Fibroblast of lung (primary cell): ENCODE data around the gene ARID3A.

Source experiments
- CTCF ChIP-seq, 2 donors: IDR thresholded peaks in 1 of 2; conservative IDR thresholded peaks in 1 of 2; 1 replicate in 1 of 2; 2 replicates in 1 of 2; pipeline ENCODE4 v1.5.1; 2011 to 2012; ENCODE audit warnings: low read length in 2 of 2, control low read depth in 1 of 2, inconsistent platforms in 1 of 2, low read depth in 1 of 2, mild to moderate bottlenecking in 1 of 2
- EZH2 ChIP-seq: IDR thresholded peaks from 2 replicates; pipeline ENCODE4 v1.5.1; 2012; ENCODE audit warnings: low read length, control low read depth, mild to moderate bottlenecking; ENCODE audit errors: missing control alignments

GRCh38 chr19:966485-967088 lies 40.8 kb downstream of the ARID3A start:
- TF ChIP-seq CTCF (conservative IDR thresholded peaks at IDR 0.05 in 1 of 2, IDR thresholded peaks at IDR 0.05 in 1 of 2; ENCODE audit: low read depth in 1 of 2, low read length in 2 of 2) (no peak), EZH2 (no peak)
